ENCODE measurements around the gene MYO18B. TPM values are rescaled to one million over a fixed set of nuclear protein-coding genes. Genes with fewer than 3 reads are reported as not detected.

The MYO18B gene
- total and polyA plus RNA-seq, 2 of the 4 experiments (the other 2 are of a cell fraction) = under 0.01 TPM; not detected in 1

DNA sequence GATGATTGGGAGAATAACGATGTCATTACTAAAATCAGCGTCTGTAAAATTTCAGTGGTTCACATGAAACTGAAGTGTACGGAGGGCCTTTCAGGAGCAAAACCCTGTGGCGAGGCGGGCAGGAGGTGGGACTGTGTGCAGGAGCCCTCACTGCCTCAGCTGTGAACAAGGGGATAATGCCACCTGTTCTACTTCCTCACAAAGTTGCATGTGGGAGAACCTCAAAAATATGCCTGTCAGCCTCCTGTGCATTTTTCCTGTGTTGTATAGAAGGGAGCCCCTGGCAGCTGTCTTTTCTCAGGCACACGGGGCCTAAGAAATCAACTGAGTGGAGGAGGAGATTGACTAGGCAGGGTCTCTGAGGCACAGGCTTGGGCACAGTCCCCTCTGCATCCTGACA lies 43.0 kb upstream of the MYO18B start:
- Histone ChIP-seq H3K36me3 (ENCODE audit: control insufficient read depth, insufficient read depth, low read length) (no peaks in the 10 kb centered on the region), H3K23ac (ENCODE audit: low read depth, low read length) (no peak overlapping the region), H3K27ac (ENCODE audit: insufficient read depth, low read length) (no peak overlapping the region), H2AFZ (replicated peaks; ENCODE audit: low read length, poor library complexity) (no peak overlapping the region), H3K9ac (ENCODE audit: low read depth, low read length) (no peak overlapping the region), H2BK20ac (ENCODE audit: low read depth, low read length) (no peak overlapping the region), H4K5ac (ENCODE audit: low read depth, low read length) (no peak overlapping the region), H2BK15ac (ENCODE audit: low read depth, low read length) (no peak overlapping the region), H3K9me3 (ENCODE audit: control insufficient read depth, insufficient read depth, low read length) (no peaks in the 10 kb centered on the region), H3K9me1 (ENCODE audit: insufficient read depth, low read length) (no peaks in the 10 kb centered on the region), H3K4me2 (ENCODE audit: low read depth, low read length) (no peak overlapping the region), H3K56ac (ENCODE audit: extremely low read depth, insufficient read depth, low read length) (no peak overlapping the region), H2AK5ac (ENCODE audit: low read depth, low read length) (no peak overlapping the region), H3K27me3 (ENCODE audit: control insufficient read depth, insufficient read depth, low read length) (no peaks in the 10 kb centered on the region), H4K91ac (ENCODE audit: insufficient read depth, low read depth, low read length) (no peak overlapping the region), H3K4me3 (ENCODE audit: insufficient read depth, low read depth, low read length) (no peak overlapping the region), H3K79me1 (ENCODE audit: low read depth in 1 of 2, low read length in 2 of 2) (no peaks in the 10 kb centered on the region), H3K18ac (ENCODE audit: low read depth, low read length) (no peak overlapping the region), H2AK9ac (replicated peaks; ENCODE audit: low read depth, low read length, poor library complexity) (no peak overlapping the region), H4K20me1 (ENCODE audit: insufficient read depth, low read length) (no peaks in the 10 kb centered on the region), H4K8ac (ENCODE audit: low read depth in 2 of 2, low read length in 2 of 2) (no peak overlapping the region), H3K4me1 (ENCODE audit: control insufficient read depth, insufficient read depth, low read length) (no peaks in the 10 kb centered on the region), H3K14ac (replicated peaks; ENCODE audit: low read depth, low read length) (no peak overlapping the region), H2BK120ac (ENCODE audit: low read depth, low read length) (no peak overlapping the region), H3K4ac (ENCODE audit: low read depth, low read length) (no peak overlapping the region), H2BK5ac (ENCODE audit: low read depth, low read length, poor library complexity, severe bottlenecking) (no peak overlapping the region)
- CTCF ChIA-PET = no interaction called here
- intact Hi-C loops (cut with micrococcal nuclease) = no loop called here
- no peak for TF ChIP-seq RFX5 (IDR thresholded peaks at IDR 0.05; ENCODE audit: low read depth, low read length)
- TF ChIP-seq FOS (IDR thresholded peaks at IDR 0.05; ENCODE audit: low read depth, low read length) = no peak
- TF ChIP-seq NFE2L2 (IDR thresholded peaks at IDR 0.05; ENCODE audit: low read depth, low read length) = no peak
- TF ChIP-seq BHLHE40 (IDR thresholded peaks at IDR 0.05; ENCODE audit: low read depth, low read length) = no peak
- TF ChIP-seq, protein P1, sequence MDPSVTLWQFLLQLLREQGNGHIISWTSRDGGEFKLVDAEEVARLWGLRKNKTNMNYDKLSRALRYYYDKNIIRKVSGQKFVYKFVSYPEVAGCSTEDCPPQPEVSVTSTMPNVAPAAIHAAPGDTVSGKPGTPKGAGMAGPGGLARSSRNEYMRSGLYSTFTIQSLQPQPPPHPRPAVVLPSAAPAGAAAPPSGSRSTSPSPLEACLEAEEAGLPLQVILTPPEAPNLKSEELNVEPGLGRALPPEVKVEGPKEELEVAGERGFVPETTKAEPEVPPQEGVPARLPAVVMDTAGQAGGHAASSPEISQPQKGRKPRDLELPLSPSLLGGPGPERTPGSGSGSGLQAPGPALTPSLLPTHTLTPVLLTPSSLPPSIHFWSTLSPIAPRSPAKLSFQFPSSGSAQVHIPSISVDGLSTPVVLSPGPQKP (IDR thresholded peaks at IDR 0.05; ENCODE audit: borderline replicate concordance, low read depth, low read length) = no peak
- no peak for TF ChIP-seq MXI1 (IDR thresholded peaks at IDR 0.05; ENCODE audit: borderline replicate concordance, low read depth, low read length)
- TF ChIP-seq, protein P2, sequence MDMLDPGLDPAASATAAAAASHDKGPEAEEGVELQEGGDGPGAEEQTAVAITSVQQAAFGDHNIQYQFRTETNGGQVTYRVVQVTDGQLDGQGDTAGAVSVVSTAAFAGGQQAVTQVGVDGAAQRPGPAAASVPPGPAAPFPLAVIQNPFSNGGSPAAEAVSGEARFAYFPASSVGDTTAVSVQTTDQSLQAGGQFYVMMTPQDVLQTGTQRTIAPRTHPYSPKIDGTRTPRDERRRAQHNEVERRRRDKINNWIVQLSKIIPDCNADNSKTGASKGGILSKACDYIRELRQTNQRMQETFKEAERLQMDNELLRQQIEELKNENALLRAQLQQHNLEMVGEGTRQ (IDR thresholded peaks at IDR 0.05; ENCODE audit: low read depth, low read length) = no peak
- no peak for TF ChIP-seq CEBPB (IDR thresholded peaks at IDR 0.05; ENCODE audit: low read depth, low read length)
- TF ChIP-seq MAZ (IDR thresholded peaks at IDR 0.05; ENCODE audit: borderline replicate concordance, low read depth, low read length) = no peak
- TF ChIP-seq CHD1 (IDR thresholded peaks at IDR 0.05; ENCODE audit: low read depth, low read length) = no peak
- in situ Hi-C loops (cut with MboI; ENCODE audit: low sequenced_read_pairs) = no loop called here
- ATAC-seq (ENCODE audit: low read depth) = no peak
- dilution Hi-C loops (cut with HindIII; ENCODE audit: low sequenced_read_pairs, unreplicated experiment) = no loop called here
- no peak for DNase-seq
- WGBS, 2 experiments (ENCODE audit: extremely low coverage in 2 of 2, insufficient read length in 1 of 2) = 83% methylated on average over 5 of the region's 6 CpGs; no CpG with 5 or more reads in 1 of the 2 experiments
- POLR2A ChIA-PET (ENCODE audit: unreplicated experiment) = no interaction called here
- BruUV-seq (replicated peaks) = no TSS peak
